A549 (cell line): ENCODE data around the gene SPINT1. TPM values are rescaled to one million over a fixed set of nuclear protein-coding genes. Genes with fewer than 3 reads are reported as not detected.
A peak's percentile ranks its signal among the peaks of the same experiment; 100 is the strongest.

Experiments
- ATAC-seq, 2 experiments: fragments of 200-7000 bp in 1 of 2; fragments of >200 bp in 1 of 2; cut with Nextera tagmentation in 1 of 2; cut with Tn5 transposase in 1 of 2; 3 replicates each; pipeline versions ENCODE4 v1.8.0 to v1.9.1; 2018 to 2020; ENCODE audit warnings: mild to moderate bottlenecking in 1 of 2, moderate library complexity in 1 of 2
- CTCF ChIA-PET: fragments of 300-600 bp; sonication (Branson Sonifier 250); formaldehyde crosslinking; extraction: SDS; loops from one replicate; lab custom pipeline; 2021; ENCODE audit warnings: antibody characterized with exemption, inconsistent platforms; lab: Yijun Ruan, JAX
- POLR2A ChIA-PET: fragments of 350-600 bp; formaldehyde crosslinking; extraction: SDS; loops from one replicate; lab custom pipeline; 2021; ENCODE audit warnings: antibody characterized with exemption, inconsistent platforms; lab: Yijun Ruan, JAX
- DNase-seq, 2 experiments: peaks; one replicate each; pipeline versions ENCODE4 v3.0.0 to v3.0.0-alpha.2; 2011 to 2016; ENCODE audit warnings: low read depth in 1 of 2, low spot score in 1 of 2
- FAIRE-seq: peaks from 2 replicates; lab custom pipeline; 2011; peaks lifted over from hg19 to GRCh38; lab: Jason Lieb, UNC
- H3K27ac ChIP-seq, 2 experiments: fragments of >200 bp; sonication (Bioruptor Twin); formaldehyde crosslinking; 3 replicates each; pipeline ENCODE4 v1.5.1; 2016 to 2017
- H3K4me1 ChIP-seq: fragments of >200 bp; sonication (Bioruptor Twin); formaldehyde crosslinking; 3 replicates; pipeline ENCODE4 v1.6.1; 2016
- H3K4me2 ChIP-seq: fragments of >200 bp; sonication (Bioruptor Twin); formaldehyde crosslinking; 3 replicates; pipeline ENCODE4 v1.6.1; 2016
- H3K4me3 ChIP-seq: fragments of >200 bp; sonication (Bioruptor Twin); formaldehyde crosslinking; 3 replicates; pipeline ENCODE4 v1.5.1; 2016
- H3K9me3 ChIP-seq: fragments of >200 bp; sonication (Bioruptor Twin); formaldehyde crosslinking; 3 replicates; pipeline ENCODE4 v1.6.1; 2016
- BCL3 ChIP-seq: fragments of >200 bp; sonication (Bioruptor Twin); formaldehyde crosslinking; IDR thresholded peaks from 3 replicates; pipeline ENCODE4 v1.6.1; 2016
- CBX2 ChIP-seq: fragments of 200-600 bp; sonication (generic); IDR thresholded peaks from 2 replicates; pipeline ENCODE4 v1.6.1; 2016; ENCODE audit warnings: low read depth, mild to moderate bottlenecking, borderline replicate concordance
- CBX8 ChIP-seq: fragments of 200-600 bp; sonication (generic); IDR thresholded peaks from 2 replicates; pipeline ENCODE4 v1.6.1; 2016
- CHD2 ChIP-seq: fragments of 150-350 bp; IDR thresholded peaks from 2 replicates; pipeline ENCODE4 v1.6.1; 2014; ENCODE audit warnings: low read length; ENCODE audit not compliant: partially characterized antibody
- CTCF ChIP-seq: fragments of >200 bp; sonication (Bioruptor Twin); formaldehyde crosslinking; IDR thresholded peaks from 3 replicates; pipeline ENCODE4 v1.5.1; 2016
- EP300 ChIP-seq, 2 experiments: fragments of >200 bp; sonication (Bioruptor Twin); formaldehyde crosslinking; IDR thresholded peaks; 2 replicates in 1 of 2; 3 replicates in 1 of 2; pipeline ENCODE4 v1.6.1; 2016 to 2017
- FOXS1 ChIP-seq: fragments of 250-450 bp; sonication (Bioruptor Pico); IDR thresholded peaks from 2 replicates; pipeline ENCODE4 v1.5.0; 2020; ENCODE audit warnings: mild to moderate bottlenecking, moderate library complexity
- GATA3 ChIP-seq: IDR thresholded peaks from 2 replicates; pipeline ENCODE4 v1.6.1; 2012; ENCODE audit warnings: borderline replicate concordance
- HMGXB4 ChIP-seq: fragments of 250-450 bp; sonication (Bioruptor Pico); IDR thresholded peaks from 2 replicates; pipeline ENCODE4 v1.5.0; 2021; ENCODE audit warnings: mild to moderate bottlenecking, moderate library complexity, borderline replicate concordance
- NPAS2 ChIP-seq: fragments of 250-450 bp; sonication (Bioruptor Pico); IDR thresholded peaks from 2 replicates; pipeline ENCODE4 v1.8.0; 2022; ENCODE audit warnings: mild to moderate bottlenecking, moderate library complexity, borderline replicate concordance
- NR3C1 ChIP-seq: fragments of >200 bp; sonication (Bioruptor Twin); formaldehyde crosslinking; IDR thresholded peaks from 3 replicates; pipeline ENCODE4 v1.6.1; 2017
- PBX3 ChIP-seq: IDR thresholded peaks from 2 replicates; pipeline ENCODE4 v1.6.1; 2012
- PHF8 ChIP-seq: fragments of 200-600 bp; sonication (generic); IDR thresholded peaks from 2 replicates; pipeline ENCODE4 v1.6.1; 2016; ENCODE audit warnings: low read depth, mild to moderate bottlenecking, antibody characterized with exemption, moderate library complexity, borderline replicate concordance
- POLR2A ChIP-seq: IDR thresholded peaks from 2 replicates; pipeline ENCODE4 v1.6.1; 2012; ENCODE audit warnings: mild to moderate bottlenecking, low read length
- RAD21 ChIP-seq, 2 experiments: fragments of >200 bp in 1 of 2; sonication (Bioruptor Twin) in 1 of 2; formaldehyde crosslinking in 1 of 2; IDR thresholded peaks in 1 of 2; conservative IDR thresholded peaks in 1 of 2; 2 replicates in 1 of 2; 3 replicates in 1 of 2; pipeline ENCODE4 v1.6.1; 2012 to 2018; ENCODE audit warnings: inconsistent platforms in 1 of 2
- RARB ChIP-seq: fragments of 250-450 bp; sonication (Bioruptor Pico); IDR thresholded peaks from 2 replicates; pipeline ENCODE4 v1.8.0; 2021; ENCODE audit warnings: mild to moderate bottlenecking, moderate library complexity
- RCOR1 ChIP-seq: fragments of 150-350 bp; IDR thresholded peaks from 2 replicates; pipeline ENCODE4 v1.6.1; 2014; ENCODE audit warnings: antibody characterized with exemption, low read length, low read depth
- SMC3 ChIP-seq: fragments of >200 bp; sonication (Bioruptor Twin); formaldehyde crosslinking; IDR thresholded peaks from 3 replicates; pipeline ENCODE4 v1.6.1; 2018; ENCODE audit warnings: inconsistent platforms
- SREBF2 ChIP-seq: fragments of 450-650 bp; IDR thresholded peaks from 2 replicates; pipeline ENCODE4 v1.6.1; 2014; ENCODE audit warnings: mild to moderate bottlenecking, moderate library complexity
- ZC3H11A ChIP-seq: fragments of 450-650 bp; IDR thresholded peaks from 2 replicates; pipeline ENCODE4 v1.6.1; 2014; ENCODE audit warnings: antibody characterized with exemption, mild to moderate bottlenecking
- WGBS: methylation state at CpG from one replicate; pipeline ENCODE4 v1.1.6; 2017; ENCODE audit errors: missing lambda C conversion rate; 5-methylcytosine and 5-hydroxymethylcytosine counted together
- polyA plus RNA-seq, 4 experiments: library from polyadenylated mRNA; depleted of rRNA in 3 of 4; stranded (reverse); fragments of >200 nt; fragmentation: RNase III in 1 of 4; extraction: RNeasy Plus Mini Kit Qiagen cat#74134 plus additional on column Dnase treatment in 1 of 4; gene quantifications; 2 replicates in 3 of 4; 3 replicates in 1 of 4; pipeline ENCODE4 v1.2.3, GENCODE V29; 2011 to 2017
- TF ChIP-seq, protein P1 (sequence below): IDR thresholded peaks from 2 replicates; pipeline ENCODE4 v1.6.1; 2012
- TF ChIP-seq, protein P2 (sequence below): fragments of 200-600 bp; sonication (generic); IDR thresholded peaks from 2 replicates; pipeline ENCODE4 v1.6.1; 2016; ENCODE audit warnings: antibody characterized with exemption, mild to moderate bottlenecking, moderate library complexity

The SPINT1 gene
- polyA plus RNA-seq, 2 of the 4 experiments (the other 2 are of a cell fraction), result 0.79 to 0.80 TPM

GRCh38 chr15:40857601-40858341 is 13.9 kb downstream of the SPINT1 start:
- ATAC-seq (peak; percentile 86 to 90), FAIRE-seq (no peak), DNase-seq (peak; percentile 64 to 88)
- H3K4me2 ChIP-seq, result peak overlapping the region; percentile 42
- WGBS, result 27% methylated on average over 10 of the region's 15 CpGs
- TF ChIP-seq, protein P1, sequence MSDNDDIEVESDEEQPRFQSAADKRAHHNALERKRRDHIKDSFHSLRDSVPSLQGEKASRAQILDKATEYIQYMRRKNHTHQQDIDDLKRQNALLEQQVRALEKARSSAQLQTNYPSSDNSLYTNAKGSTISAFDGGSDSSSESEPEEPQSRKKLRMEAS, result peak; percentile 49; the same call in 1 of the 2 replicates
- TF ChIP-seq POLR2A, result 0 out of 2 replicates have a peak, but pooled peaks have one; percentile 8
- no peak for TF ChIP-seq RARB
- TF ChIP-seq SMC3, result peak; percentile 87
- peak; percentile 75 for TF ChIP-seq CTCF
- no peak for TF ChIP-seq HMGXB4 (CRISPR knock-in tag)
- no peak for TF ChIP-seq CBX2
- TF ChIP-seq RAD21 (conservative IDR thresholded peaks at IDR 0.05 in 1 of 2, IDR thresholded peaks at IDR 0.05 in 1 of 2), result peak; percentile 76 to 81
- TF ChIP-seq CHD2, result no peak
- peak overlapping the region; percentile 59 to 76 for H3K27ac ChIP-seq
- H3K9me3 ChIP-seq, result no peaks in the 10 kb centered on the region
- ChIA-PET POLR2A (interaction anchor here (0.7 to 1.9 kb wide), 4 partner anchors 16 to 72 kb away, joined by 3 to 19 read pairs (median 17); partner anchors contain the start of genes DLL4, RHOV and VPS18), CTCF (interaction anchor here (0.5 to 9.3 kb wide), 40 partner anchors 11 to 345 kb away, joined by 3 to 254 read pairs (median 4); partner anchors contain the start of genes PPP1R14D, SPINT1 and VPS18)
- H3K4me3 ChIP-seq, result no peak overlapping the region
- H3K4me1 ChIP-seq, result peaks cover 41% of the 10 kb centered on the region

GRCh38 chr15:40858706-40859105 is 14.9 kb downstream of the SPINT1 start:
- ATAC-seq (no peak), FAIRE-seq (no peak), DNase-seq (no peak)
- H3K4me1 ChIP-seq, result peaks cover 50% of the 10 kb centered on the region
- H3K4me3 ChIP-seq, result no peak overlapping the region
- peak overlapping the region in 1 of 2 experiments; percentile 76; a peak in 2 of 6 replicates for H3K27ac ChIP-seq
- no peak overlapping the region for H3K4me2 ChIP-seq
- H3K9me3 ChIP-seq, result no peaks in the 10 kb centered on the region
- ChIA-PET CTCF (interaction anchor here (0.5 to 9.3 kb wide), 28 partner anchors 12 to 1245 kb away, joined by 3 to 254 read pairs (median 4); partner anchors contain the start of genes PPP1R14D, RAD51, SPINT1 and VPS18), POLR2A (interaction anchor here (1.0 to 1.9 kb wide), 6 partner anchors 11 to 35 kb away, joined by 4 to 19 read pairs (median 14); partner anchors contain the start of genes RHOV and VPS18)
- WGBS, result 75% methylated on average over 10 of the region's 10 CpGs
- no peak for TF ChIP-seq NR3C1
- TF ChIP-seq CBX8, result no peak
- no peak for TF ChIP-seq GATA3
- no peak for TF ChIP-seq CTCF
- no peak for TF ChIP-seq BCL3
- TF ChIP-seq NPAS2 (CRISPR knock-in tag), result no peak
- TF ChIP-seq RCOR1, result no peak
- no peak for TF ChIP-seq PHF8
- no peak for TF ChIP-seq EP300 (IDR thresholded peaks at IDR 0.05)
- TF ChIP-seq, protein P2, sequence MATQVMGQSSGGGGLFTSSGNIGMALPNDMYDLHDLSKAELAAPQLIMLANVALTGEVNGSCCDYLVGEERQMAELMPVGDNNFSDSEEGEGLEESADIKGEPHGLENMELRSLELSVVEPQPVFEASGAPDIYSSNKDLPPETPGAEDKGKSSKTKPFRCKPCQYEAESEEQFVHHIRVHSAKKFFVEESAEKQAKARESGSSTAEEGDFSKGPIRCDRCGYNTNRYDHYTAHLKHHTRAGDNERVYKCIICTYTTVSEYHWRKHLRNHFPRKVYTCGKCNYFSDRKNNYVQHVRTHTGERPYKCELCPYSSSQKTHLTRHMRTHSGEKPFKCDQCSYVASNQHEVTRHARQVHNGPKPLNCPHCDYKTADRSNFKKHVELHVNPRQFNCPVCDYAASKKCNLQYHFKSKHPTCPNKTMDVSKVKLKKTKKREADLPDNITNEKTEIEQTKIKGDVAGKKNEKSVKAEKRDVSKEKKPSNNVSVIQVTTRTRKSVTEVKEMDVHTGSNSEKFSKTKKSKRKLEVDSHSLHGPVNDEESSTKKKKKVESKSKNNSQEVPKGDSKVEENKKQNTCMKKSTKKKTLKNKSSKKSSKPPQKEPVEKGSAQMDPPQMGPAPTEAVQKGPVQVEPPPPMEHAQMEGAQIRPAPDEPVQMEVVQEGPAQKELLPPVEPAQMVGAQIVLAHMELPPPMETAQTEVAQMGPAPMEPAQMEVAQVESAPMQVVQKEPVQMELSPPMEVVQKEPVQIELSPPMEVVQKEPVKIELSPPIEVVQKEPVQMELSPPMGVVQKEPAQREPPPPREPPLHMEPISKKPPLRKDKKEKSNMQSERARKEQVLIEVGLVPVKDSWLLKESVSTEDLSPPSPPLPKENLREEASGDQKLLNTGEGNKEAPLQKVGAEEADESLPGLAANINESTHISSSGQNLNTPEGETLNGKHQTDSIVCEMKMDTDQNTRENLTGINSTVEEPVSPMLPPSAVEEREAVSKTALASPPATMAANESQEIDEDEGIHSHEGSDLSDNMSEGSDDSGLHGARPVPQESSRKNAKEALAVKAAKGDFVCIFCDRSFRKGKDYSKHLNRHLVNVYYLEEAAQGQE, result no peak
- TF ChIP-seq SREBF2, result no peak
- no peak for TF ChIP-seq CBX2
- no peak for TF ChIP-seq PBX3
- TF ChIP-seq ZC3H11A, result no peak
- no peak for TF ChIP-seq FOXS1 (CRISPR knock-in tag)
